Transverse colon (tissue), 4 donors: Measurements from ENCODE around the gene SLC1A1. TPM values are rescaled to one million over a fixed set of nuclear protein-coding genes. Genes with fewer than 3 reads are reported as not detected.
"Not testable (repeated sequence)": the region's sequence is repeated elsewhere in the genome, so short reads cannot be mapped to it uniquely, and the experiment has no call there.

Experiments
- DNase-seq: peaks from one replicate; pipeline ENCODE4 v3.0.0-alpha.2; 2019
- H3K27ac ChIP-seq, 4 donors: fragments of 200-600 bp; sonication (generic); 2 replicates each; pipeline ENCODE4 v1.5.1; 2016 to 2018; ENCODE audit warnings: inconsistent platforms in 4 of 4
- H3K27me3 ChIP-seq: fragments of 200-600 bp; sonication (generic); 2 replicates; pipeline ENCODE4 v1.5.1; 2017; ENCODE audit warnings: inconsistent platforms
- H3K36me3 ChIP-seq, 4 donors: fragments of 200-600 bp; sonication (generic); 2 replicates each; pipeline ENCODE4 v1.5.1; 2017 to 2019; ENCODE audit warnings: inconsistent platforms in 4 of 4
- H3K4me1 ChIP-seq, 4 donors: fragments of 200-600 bp; sonication (generic); 2 replicates each; pipeline ENCODE4 v1.5.1; 2017 to 2020; ENCODE audit warnings: inconsistent platforms in 4 of 4
- H3K4me3 ChIP-seq, 4 donors: fragments of 200-600 bp; sonication (generic); 1 replicate in 1 of 4; 2 replicates in 3 of 4; pipeline versions ENCODE4 v1.5.1 to v1.6.1; 2017 to 2019; ENCODE audit warnings: inconsistent platforms in 4 of 4
- H3K9me3 ChIP-seq, 2 donors: fragments of 200-600 bp; sonication (generic); 2 replicates each; pipeline ENCODE4 v1.5.1; 2017 to 2019; ENCODE audit warnings: inconsistent platforms in 2 of 2
- EP300 ChIP-seq: sonication (generic); formaldehyde crosslinking; IDR thresholded peaks from one replicate; pipeline ENCODE4 v1.6.1; 2017; ENCODE audit warnings: antibody characterized with exemption, low read depth
- POLR2A ChIP-seq: fragments of 450-650 bp; IDR thresholded peaks from one replicate; pipeline ENCODE4 v1.6.1; 2016; ENCODE audit warnings: antibody characterized with exemption, mild to moderate bottlenecking, moderate library complexity
- POLR2AphosphoS5 ChIP-seq, 3 donors: sonication (generic); formaldehyde crosslinking; IDR thresholded peaks; one replicate each; pipeline ENCODE4 v1.6.1; 2016; ENCODE audit warnings: antibody characterized with exemption in 3 of 3
- WGBS, 2 donors: methylation state at CpG; one replicate each; pipeline ENCODE4 v1.1.5; 2018; ENCODE audit warnings: low coverage in 1 of 2; 5-methylcytosine and 5-hydroxymethylcytosine counted together
- in situ Hi-C, 4 donors: fragments of 200-750 bp; cut with MboI; loops; one replicate each; pipeline versions ENCODE4 v1.15.0 to v1.15.1; 2017; ENCODE audit warnings: low sequenced_read_pairs in 3 of 4, low pct_ligation_motif_present in 1 of 4, low pct_unique_long_range_greater_than_20kb in 1 of 4
- intact Hi-C: fragments of 100-400 bp; cut with DNase I; formaldehyde crosslinking; loops from one replicate; pipeline ENCODE4 v1.15.1; 2023; ENCODE audit warnings: low total_unique reads
- total RNA-seq, 4 donors: library from RNA; depleted of rRNA; stranded (reverse); fragments of >200 nt; gene quantifications; one replicate each; pipeline ENCODE4 v1.1.0, GENCODE V29; 2016
- TF ChIP-seq, protein P1 (sequence below), 5 experiments: fragments of 200-600 bp in 3 of 5; fragments of 450-650 bp in 2 of 5; sonication (generic) in 3 of 5; IDR thresholded peaks; 1 replicate in 2 of 5; 2 replicates in 3 of 5; pipeline ENCODE4 v1.5.1; 2016 to 2017; ENCODE audit warnings: antibody characterized with exemption in 5 of 5, inconsistent platforms in 3 of 5, mild to moderate bottlenecking in 2 of 5, moderate library complexity in 1 of 5

SLC1A1 gene
- total RNA-seq, 4 donors from 2014 or later: 0.80 to 63.2 (median 28.7) TPM

DNA sequence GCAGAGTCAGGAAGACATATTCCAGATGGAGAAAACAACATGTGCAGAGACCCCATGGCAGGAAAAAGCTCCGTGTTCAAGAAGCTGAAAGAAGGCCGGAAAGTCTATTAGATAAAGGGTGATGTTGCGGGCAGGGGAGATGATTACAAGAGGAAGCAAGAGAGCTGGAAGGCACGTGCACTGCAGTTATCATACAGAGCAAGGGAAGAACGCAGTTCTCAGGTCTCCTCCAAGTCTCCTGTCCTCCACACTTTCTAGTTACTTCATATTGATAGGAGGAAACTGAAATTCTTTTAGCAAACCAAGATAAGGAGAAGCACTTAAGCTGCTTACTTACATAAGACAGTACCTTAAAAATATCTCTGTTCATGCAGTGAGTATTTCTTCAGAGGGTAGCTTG, 113.6 kb downstream of the SLC1A1 start:
- in situ Hi-C loops: no loop called here
- 87 to 92% methylated on average over 3 to 5 of the region's 5 CpGs for WGBS, 2 donors
- H3K27me3 ChIP-seq: no peaks in the 10 kb centered on the region

DNA sequence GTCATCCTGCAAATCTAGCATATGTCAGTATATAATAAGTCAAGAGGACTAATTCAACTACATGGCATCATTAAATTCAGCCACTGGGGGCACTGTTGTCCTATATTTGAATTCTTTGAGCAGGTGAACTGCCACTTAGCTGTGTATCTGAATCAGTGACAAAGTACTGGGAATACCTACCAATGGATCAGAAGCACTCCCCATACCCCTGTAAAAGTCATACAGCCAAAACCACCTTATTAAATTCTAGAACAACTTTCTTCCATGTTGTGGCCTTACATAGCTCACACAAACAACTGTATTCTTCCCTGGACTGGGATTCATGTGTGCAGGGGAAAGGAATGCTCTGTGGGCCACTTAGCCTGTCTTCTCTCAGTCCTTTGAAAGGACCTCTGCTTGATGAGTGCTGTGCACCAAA, 114.4 kb downstream of the SLC1A1 start:
- Histone ChIP-seq H3K4me1 (no peaks in the 10 kb centered on the region), H3K9me3 (no peaks in the 10 kb centered on the region), H3K27me3 (no peaks in the 10 kb centered on the region), H3K4me3 (no peak overlapping the region), H3K27ac (no peak overlapping the region), H3K36me3 (no peaks in the 10 kb centered on the region)
- intact Hi-C loops (no loop called here), in situ Hi-C loops (no loop called here)
- TF ChIP-seq POLR2A: no peak
- TF ChIP-seq, protein P1, sequence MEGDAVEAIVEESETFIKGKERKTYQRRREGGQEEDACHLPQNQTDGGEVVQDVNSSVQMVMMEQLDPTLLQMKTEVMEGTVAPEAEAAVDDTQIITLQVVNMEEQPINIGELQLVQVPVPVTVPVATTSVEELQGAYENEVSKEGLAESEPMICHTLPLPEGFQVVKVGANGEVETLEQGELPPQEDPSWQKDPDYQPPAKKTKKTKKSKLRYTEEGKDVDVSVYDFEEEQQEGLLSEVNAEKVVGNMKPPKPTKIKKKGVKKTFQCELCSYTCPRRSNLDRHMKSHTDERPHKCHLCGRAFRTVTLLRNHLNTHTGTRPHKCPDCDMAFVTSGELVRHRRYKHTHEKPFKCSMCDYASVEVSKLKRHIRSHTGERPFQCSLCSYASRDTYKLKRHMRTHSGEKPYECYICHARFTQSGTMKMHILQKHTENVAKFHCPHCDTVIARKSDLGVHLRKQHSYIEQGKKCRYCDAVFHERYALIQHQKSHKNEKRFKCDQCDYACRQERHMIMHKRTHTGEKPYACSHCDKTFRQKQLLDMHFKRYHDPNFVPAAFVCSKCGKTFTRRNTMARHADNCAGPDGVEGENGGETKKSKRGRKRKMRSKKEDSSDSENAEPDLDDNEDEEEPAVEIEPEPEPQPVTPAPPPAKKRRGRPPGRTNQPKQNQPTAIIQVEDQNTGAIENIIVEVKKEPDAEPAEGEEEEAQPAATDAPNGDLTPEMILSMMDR (IDR thresholded peaks at IDR 0.05): peak; percentile 61 to 82 (median 73)
- peak; percentile 73 for DNase-seq

More for the DNA sequence above, 113.6 kb downstream of the SLC1A1 start:
- Histone ChIP-seq H3K36me3 (no peaks in the 10 kb centered on the region), H3K27ac (no peak overlapping the region), H3K4me3 (no peak overlapping the region), H3K9me3 (no peaks in the 10 kb centered on the region), H3K4me1 (no peaks in the 10 kb centered on the region)
- intact Hi-C loops: no loop called here
- no peak for DNase-seq
- TF ChIP-seq, protein P1 (IDR thresholded peaks at IDR 0.05): no peak
- TF ChIP-seq POLR2A (no peak), EP300 (no peak), POLR2AphosphoS5 (IDR thresholded peaks at IDR 0.05) (no peak)

DNA sequence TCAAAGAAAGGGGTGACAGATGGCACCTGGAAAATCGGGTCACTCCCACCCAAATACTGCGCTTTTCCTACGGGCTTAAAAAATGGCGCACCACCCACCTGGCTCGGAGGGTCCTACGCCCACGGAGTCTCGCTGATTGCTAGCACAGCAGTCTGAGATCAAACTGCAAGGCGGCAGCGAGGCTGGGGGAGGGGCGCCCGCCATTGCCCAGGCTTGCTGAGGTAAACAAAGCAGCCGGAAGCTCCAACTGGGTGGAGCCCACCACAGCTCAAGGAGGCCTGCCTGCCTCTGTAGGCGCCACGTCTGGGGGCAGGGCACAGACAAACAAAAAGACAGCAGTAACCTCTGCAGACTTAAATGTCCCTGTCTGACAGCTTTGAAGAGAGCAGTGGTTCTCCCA, 115.8 kb downstream of the SLC1A1 start:
- H3K9me3 ChIP-seq, H3K27me3 ChIP-seq, DNase-seq, H3K4me1 ChIP-seq, H3K36me3 ChIP-seq, intact Hi-C loops, H3K4me3 ChIP-seq, H3K27ac ChIP-seq, in situ Hi-C loops: not testable (repeated sequence)
- 67 to 88% methylated on average over 1 to 10 of the region's 15 CpGs for WGBS, 2 donors

- H3K36me3 ChIP-seq: no peaks in the 10 kb centered on the region
- H3K9me3 ChIP-seq: no peaks in the 10 kb centered on the region
- no peak overlapping the region for H3K27ac ChIP-seq
- no peak for TF ChIP-seq POLR2A
- TF ChIP-seq POLR2AphosphoS5 (IDR thresholded peaks at IDR 0.05): no peak
- TF ChIP-seq, protein P1 (IDR thresholded peaks at IDR 0.05): no peak
- no peak for TF ChIP-seq EP300
- intact Hi-C loops (no loop called here), in situ Hi-C loops (no loop called here)
- H3K4me3 ChIP-seq: no peak overlapping the region
- no peaks in the 10 kb centered on the region for H3K4me1 ChIP-seq
- 83% methylated on average over 1 of the region's 1 CpG; no CpG with 5 or more reads in 1 of the 2 donors for WGBS, 2 donors
- no peak for DNase-seq
- H3K27me3 ChIP-seq: no peaks in the 10 kb centered on the region
Measured at GRCh38 chr9:4614627-4615026, 124.4 kb downstream of the SLC1A1 start.

GRCh38 chr9:4615251-4615650, 125.0 kb downstream of the SLC1A1 start:
- no peak overlapping the region for H3K4me3 ChIP-seq
- 54 to 57% methylated on average over 3 to 4 of the region's 4 CpGs for WGBS, 2 donors
- no peak for DNase-seq
- H3K9me3 ChIP-seq: no peaks in the 10 kb centered on the region
- H3K27ac ChIP-seq: no peak overlapping the region
- H3K4me1 ChIP-seq: no peaks in the 10 kb centered on the region
- in situ Hi-C loops (no loop called here), intact Hi-C loops (no loop called here)
- no peaks in the 10 kb centered on the region for H3K36me3 ChIP-seq
- no peak for TF ChIP-seq EP300
- TF ChIP-seq, protein P1 (IDR thresholded peaks at IDR 0.05): no peak
- no peak for TF ChIP-seq POLR2AphosphoS5 (IDR thresholded peaks at IDR 0.05)
- no peak for TF ChIP-seq POLR2A
- H3K27me3 ChIP-seq: no peaks in the 10 kb centered on the region
